Measurements from ENCODE around the gene TECPR1. TPM values are rescaled to one million over a fixed set of nuclear protein-coding genes. Genes with fewer than 3 reads are reported as not detected.

Gene TECPR1
- total RNA-seq, 1 donor from 2014 or later = 64.7 TPM

GRCh38 chr7:98165827-98166667 is 86.0 kb downstream of the TECPR1 start:
- peak; percentile 48 to 64 for DNase-seq (ENCODE audit: low read depth in 2 of 2)

Other genes starting within 250 kb of the TECPR1 start
- 6.5 and 7.1 TPM in 2 replicates for gene LMTK2, start 145.4 kb downstream of the TECPR1 start, total RNA-seq
- 0.20 and 0.44 TPM in 2 replicates for gene BHLHA15, start 40.8 kb downstream of the TECPR1 start, total RNA-seq
- 47.5 and 68.5 TPM in 2 replicates for gene BRI3, start 29.5 kb upstream of the TECPR1 start, total RNA-seq
- gene BAIAP2L1, start 148.9 kb upstream of the TECPR1 start, total RNA-seq = under 0.01 and 0.22 TPM in 2 replicates